NOMO-1 (cell line): Measurements from ENCODE around the gene RAD9A.

Experiments
- DNase-seq, 2 experiments: peaks; one replicate each; lab custom pipeline; 2025; ENCODE audit not compliant: unreplicated experiment in 2 of 2; lab: John Stamatoyannopoulos, UW

RAD9A gene

DNA sequence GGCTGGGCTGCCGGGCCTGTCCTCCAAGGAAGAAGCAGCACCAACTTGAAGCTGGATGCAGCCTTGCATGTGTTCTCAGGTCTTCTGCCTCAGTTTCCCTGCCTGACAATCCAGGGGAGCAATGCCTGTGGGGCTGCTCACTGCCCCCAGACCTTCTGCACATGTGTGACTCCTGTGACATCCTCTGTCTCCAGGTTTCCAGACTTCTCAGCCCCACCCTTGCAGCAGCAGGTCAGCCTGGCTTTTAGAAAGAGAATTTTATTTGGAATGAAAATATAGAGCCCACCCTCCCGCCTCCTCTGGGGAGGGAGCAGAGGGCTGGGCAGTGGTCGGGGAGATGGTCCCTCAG is 46.0 kb downstream of the RAD9A start:
- no peak for DNase-seq

DNA sequence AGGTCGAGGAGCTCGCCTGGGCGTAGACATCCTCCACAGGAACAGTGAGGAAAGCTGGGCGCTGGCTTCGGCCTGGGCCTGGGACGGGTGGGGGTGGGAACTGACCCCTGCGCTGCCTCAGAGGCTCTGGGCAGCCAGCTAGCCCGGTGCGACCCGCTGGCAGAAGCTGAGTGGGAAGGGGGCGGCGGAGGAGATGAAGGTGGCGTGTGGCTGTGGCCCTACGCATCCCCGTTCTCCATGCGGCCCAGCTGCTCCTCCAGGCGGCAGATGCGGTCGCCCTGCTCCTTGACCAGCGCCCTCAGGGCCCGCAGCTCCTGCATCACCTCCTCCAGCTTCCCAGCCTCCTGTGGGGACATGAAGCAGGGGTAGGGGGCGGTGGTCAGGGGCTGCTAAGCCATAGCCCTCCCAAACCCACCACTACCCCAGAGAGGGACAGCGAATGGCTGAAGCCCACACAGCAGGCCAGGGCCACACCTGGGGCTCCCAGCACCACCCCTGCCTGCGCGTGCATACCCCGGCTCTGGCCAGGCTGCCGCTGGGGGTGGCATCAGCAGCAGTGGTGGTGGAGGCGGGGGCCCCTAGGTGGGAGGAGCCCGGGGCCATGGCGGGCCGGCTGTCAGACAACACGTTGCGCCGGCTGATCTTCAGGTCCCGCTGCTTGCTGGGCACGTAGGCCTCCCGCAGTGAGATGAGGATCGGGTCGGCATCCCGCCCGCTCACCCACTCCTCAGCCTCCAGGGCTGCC is 46.5 kb downstream of the RAD9A start:
- DNase-seq, result no peak

DNA sequence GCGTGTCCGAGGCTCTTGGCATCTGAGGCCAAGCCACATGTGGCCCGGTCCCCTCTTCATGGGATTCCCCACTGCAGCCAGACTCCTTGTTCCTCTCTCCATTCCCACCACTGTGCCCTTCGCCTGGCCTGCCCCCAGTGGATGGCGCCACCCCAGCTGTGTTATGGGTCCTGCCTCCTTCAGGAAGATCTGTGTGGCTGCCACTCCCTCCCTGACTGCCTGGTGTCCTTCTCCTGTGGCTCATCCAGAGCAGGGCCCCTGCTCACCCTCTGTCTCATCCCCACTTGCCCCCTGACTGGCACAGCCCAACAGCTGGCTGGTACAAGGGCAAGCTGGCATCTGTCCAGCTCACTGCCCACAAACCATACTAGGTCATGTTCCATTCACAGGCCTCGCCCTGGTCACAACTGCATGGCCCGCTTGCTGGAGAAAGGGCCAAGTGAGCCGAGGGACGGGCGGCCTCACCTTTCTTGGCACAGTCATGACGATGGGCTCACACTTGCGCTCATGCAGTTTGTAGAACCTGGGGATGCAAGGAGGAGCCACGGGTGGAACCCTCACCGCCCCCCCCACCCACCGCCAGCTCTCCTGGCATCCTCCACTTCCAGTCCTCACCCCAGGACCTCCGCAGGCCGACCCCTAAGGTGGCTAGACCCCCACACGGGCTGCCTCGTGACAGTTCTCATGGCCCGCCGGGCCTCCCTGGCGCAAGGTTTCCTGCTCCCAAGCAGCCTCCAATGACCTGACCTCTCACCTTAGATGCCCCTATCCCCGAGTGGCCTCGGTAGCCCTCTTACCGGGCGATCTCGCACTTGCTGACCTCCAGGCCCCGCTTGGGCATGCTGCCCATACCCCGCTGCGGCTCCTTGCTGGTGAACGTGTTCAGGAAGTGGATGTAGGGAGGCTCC is 47.8 kb downstream of the RAD9A start:
- no peak for DNase-seq

DNA sequence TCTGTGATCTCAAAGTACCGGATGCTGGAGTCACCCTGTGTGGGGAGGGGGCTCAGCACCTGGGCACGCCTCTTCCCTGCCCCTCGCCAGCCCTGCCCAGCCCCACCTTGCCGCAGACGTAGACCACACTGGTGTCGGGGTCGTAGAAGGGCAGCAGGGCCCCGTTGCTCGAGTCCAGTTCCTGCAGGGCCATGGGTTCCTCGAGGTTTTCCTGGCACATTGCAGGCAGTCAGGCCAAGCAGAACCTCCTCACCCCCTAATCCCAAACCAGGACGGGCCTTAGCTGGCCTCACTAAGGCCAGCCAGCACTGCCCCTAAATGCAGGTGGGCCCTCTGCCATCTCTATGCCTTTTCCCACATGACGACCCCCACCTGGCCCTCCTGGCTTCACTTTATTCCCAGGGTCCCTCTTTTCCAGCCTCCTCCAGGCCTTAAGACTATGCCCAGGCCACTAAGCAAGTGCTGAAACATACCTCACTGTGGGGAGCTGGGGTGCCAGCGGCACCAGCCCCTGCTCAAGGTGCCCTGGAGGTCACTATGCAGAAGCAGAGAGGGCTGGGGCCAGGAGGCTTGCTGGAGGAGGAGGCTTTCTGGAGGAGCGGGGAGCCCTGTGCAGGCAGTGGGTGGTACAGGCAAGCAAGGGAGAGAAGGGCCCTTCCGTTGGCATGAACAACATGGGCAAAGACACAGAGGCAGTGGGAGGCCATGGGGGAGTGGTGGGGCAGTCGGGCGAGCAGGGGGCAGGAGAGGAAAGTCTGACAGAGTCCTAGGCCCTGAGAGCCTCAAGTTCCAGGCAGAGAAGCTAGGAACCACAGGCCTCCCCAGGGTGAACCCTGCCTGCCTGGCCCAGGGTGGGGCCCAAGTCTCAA is 48.7 kb downstream of the RAD9A start:
- DNase-seq, result no peak

DNA sequence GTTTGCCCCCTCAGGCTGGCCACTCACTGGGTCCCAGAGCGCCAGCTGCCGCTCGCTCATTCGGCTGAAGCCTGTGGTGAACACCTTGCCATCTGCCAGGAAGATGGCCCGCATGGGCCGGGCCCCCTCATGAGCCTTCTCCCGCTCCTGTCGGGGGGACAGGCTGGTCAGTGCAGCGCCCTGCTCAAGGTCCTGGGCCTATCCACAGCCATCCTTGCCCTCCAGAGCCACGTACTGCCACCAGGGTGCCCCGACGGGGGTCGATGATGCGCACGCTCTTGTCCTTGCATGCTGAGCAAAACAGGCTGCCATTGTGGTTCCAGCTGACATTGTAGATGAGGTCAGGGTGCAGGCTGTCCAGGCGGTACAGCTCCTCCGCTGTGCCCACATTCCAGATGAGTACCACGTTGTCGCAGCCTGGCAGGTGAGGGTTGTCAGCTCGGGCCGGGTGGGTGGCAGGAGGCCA is 49.3 kb downstream of the RAD9A start:
- no peak for DNase-seq

DNA sequence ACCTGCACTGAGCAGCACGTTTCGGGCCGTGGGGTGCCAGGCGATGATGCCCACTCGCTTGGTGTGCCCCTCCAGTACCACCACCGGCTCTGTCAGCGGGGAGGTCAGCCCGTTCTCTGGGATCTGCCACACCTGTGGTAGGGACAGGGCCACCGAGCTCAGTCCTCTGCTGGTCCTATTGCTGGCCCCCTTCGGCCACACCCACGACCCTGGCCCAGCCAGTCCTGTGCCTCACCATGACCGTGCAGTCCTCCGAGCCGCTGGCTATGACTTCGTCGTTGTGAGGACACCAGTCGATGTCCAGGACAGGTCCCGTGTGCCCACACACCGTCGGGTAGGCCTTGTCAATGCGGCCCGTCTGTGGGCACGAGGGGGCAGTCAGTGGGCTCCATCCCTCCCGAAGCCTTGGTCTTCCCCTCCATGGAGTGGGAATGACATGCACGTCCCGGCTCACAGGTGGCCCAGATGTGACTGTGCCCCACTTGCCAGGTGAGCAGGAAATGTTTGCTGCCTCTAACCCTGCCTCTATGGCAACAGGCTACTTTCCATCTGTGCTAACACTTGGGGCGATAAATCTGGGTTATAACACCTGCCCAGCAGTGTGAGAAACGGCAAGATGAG is 50.1 kb downstream of the RAD9A start:
- no peak for DNase-seq

DNA sequence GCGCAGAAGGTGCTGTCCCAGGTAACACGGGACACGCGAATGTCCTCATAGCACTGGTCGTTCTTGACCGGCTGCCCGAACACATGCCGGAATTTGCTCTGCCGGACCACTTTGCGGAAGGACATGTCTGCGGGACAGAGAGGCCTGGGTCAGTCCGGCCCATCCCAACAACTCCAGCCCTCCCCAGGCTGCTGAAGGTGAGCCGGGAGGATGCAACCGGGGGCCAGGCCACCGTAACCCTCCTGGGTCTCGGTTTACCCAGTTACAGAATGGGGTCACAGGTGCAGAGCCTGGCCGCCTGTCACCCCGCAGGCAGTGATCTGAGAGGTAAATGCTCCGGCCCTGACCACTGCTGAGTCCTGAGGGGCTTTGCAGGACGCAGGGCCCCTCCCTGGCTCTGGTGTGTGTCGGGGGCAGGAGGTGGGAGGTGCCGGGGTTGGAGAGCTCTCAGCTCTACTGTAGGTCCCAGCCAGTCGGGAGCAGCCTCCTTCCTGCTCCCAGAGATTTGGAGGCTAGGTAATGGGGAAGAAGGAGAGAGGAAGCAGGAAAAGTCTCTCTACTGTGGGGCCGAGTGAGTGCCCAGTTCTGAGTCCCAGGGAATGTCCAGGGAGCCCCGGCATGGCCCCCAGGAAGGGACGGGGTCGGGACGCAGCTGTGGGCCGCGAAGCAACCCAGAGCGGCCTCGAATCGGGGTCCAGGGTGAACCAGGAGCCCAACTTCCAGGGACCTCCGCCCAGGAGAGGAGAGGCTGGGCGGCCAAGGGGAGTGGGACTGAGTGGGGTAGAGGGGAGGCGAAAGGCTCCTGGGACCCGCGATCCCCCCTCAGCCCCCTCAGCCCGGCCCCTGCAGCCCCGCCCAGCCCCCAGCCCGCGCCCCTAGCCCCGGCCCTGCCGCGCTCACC is 51.0 kb downstream of the RAD9A start:
- no peak for DNase-seq

DNA sequence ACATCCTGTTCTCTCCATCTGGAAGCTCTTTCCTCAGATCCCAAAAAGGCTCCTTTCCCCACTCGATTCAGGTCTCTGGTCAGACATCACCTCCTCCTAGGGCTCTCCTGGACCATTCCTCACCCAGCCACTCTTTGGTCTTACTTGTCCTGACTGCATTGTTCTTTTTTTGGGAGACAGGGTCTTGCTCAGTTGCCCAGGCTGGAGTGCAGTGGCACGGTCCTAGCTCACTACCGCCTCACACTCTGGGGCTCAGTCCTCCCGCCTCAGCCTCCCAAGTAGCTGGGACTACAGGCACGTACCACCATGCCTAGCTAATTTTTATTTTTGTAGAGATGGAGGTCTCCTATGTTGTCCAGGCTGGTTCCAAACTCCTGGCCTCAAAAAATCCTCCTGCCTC is 53.7 kb downstream of the RAD9A start:
- DNase-seq, result no peak
